Spinal cord (tissue), 10 donors: ENCODE results near the gene FSD1. TPM values are rescaled to one million over a fixed set of nuclear protein-coding genes. Genes with fewer than 3 reads are reported as not detected.

ENCODE experiments used
- DNase-seq, 6 donors: peaks; one replicate each; pipeline versions ENCODE4 v3.0.0 to v3.0.0-alpha.2; 2013 to 2015; ENCODE audit warnings: low spot score in 6 of 6, low read depth in 4 of 6
- H3K27ac ChIP-seq: one replicate; pipeline ENCODE4 v1.5.1; 2013; ENCODE audit warnings: low read depth, low read length, control low read depth
- H3K27me3 ChIP-seq: one replicate; pipeline ENCODE4 v1.6.1; 2013; ENCODE audit warnings: low read length; ENCODE audit not compliant: control insufficient read depth, insufficient read depth
- H3K36me3 ChIP-seq: one replicate; pipeline ENCODE4 v1.6.1; 2013; ENCODE audit warnings: low read length; ENCODE audit not compliant: control insufficient read depth, insufficient read depth
- H3K4me1 ChIP-seq: one replicate; pipeline ENCODE4 v1.6.1; 2013; ENCODE audit warnings: low read length; ENCODE audit not compliant: control insufficient read depth, insufficient read depth
- H3K4me3 ChIP-seq: one replicate; pipeline ENCODE4 v1.5.1; 2013; ENCODE audit warnings: low read depth, low read length, control low read depth
- H3K9me3 ChIP-seq: one replicate; pipeline ENCODE4 v1.6.1; 2013; ENCODE audit warnings: low read length; ENCODE audit not compliant: control insufficient read depth, insufficient read depth
- WGBS: methylation state at CpG from one replicate; pipeline ENCODE4 v1.1.5; 2013; ENCODE audit warnings: missing lambda C conversion rate; ENCODE audit not compliant: insufficient coverage; 5-methylcytosine and 5-hydroxymethylcytosine counted together
- polyA plus RNA-seq, 2 donors: library from polyadenylated mRNA; unstranded; fragments of 120-200 nt; gene quantifications; one replicate each; pipeline ENCODE4 v1.2.1, GENCODE V29; 2013; ENCODE audit not compliant: insufficient read length in 2 of 2
- total RNA-seq, 2 donors: library from RNA; depleted of rRNA in 1 of 2; stranded (reverse); fragments of 120-200 nt in 1 of 2; fragments of >200 nt in 1 of 2; gene quantifications; one replicate each; pipeline versions ENCODE4 v1.2.3 to v1.2.4, GENCODE V29; 2013 to 2014
- donor health status: healthy.

Gene FSD1
- total and polyA plus RNA-seq, 4 donors: 15.9 to 118 (median 70.8) TPM

- Histone ChIP-seq H3K9me3 (no peaks in the 10 kb centered on the region), H3K36me3 (peaks cover 72% of the 10 kb centered on the region), H3K4me1 (peaks cover 93% of the 10 kb centered on the region), H3K27me3 (no peaks in the 10 kb centered on the region), H3K27ac (peak overlapping the region; percentile 89), H3K4me3 (no peak overlapping the region)
- peak in 1 of 6 donors; percentile 32 for DNase-seq
- WGBS: 57% methylated on average over 25 of the region's 31 CpGs
Measured at GRCh38 chr19:4371247-4372164, 67.1 kb downstream of the FSD1 start.

GRCh38 chr19:4372165-4373012 lies 68.0 kb downstream of the FSD1 start:
- peak overlapping the region; percentile 89 for H3K27ac ChIP-seq
- H3K4me1 ChIP-seq: peaks cover 100% of the 10 kb centered on the region
- WGBS: 85% methylated on average over 19 of the region's 22 CpGs
- DNase-seq: peak in 1 of 6 donors; percentile 14
- peaks cover 72% of the 10 kb centered on the region for H3K36me3 ChIP-seq
- H3K27me3 ChIP-seq: no peaks in the 10 kb centered on the region
- no peaks in the 10 kb centered on the region for H3K9me3 ChIP-seq
- H3K4me3 ChIP-seq: no peak overlapping the region

- Histone ChIP-seq H3K36me3 (peaks cover 72% of the 10 kb centered on the region), H3K27ac (peak overlapping the region; percentile 89), H3K4me1 (peaks cover 100% of the 10 kb centered on the region), H3K4me3 (no peak overlapping the region), H3K27me3 (no peaks in the 10 kb centered on the region), H3K9me3 (no peaks in the 10 kb centered on the region)
- WGBS: 78% methylated on average over 4 of the region's 8 CpGs
- DNase-seq: no peak
Measured at GRCh38 chr19:4373013-4373367, 68.6 kb downstream of the FSD1 start.

Other genes with a start within 250 kb of the FSD1 start
- gene ZBTB7A, start 237.7 kb upstream of the FSD1 start, total RNA-seq: 1 to 10 TPM; 6.6 to 6.9 TPM
- gene ZBTB7A, start 237.7 kb upstream of the FSD1 start, polyA plus RNA-seq: 10 to 100 TPM; 12.7 to 14.6 TPM
- 100 to 1,000 TPM in 1 of 2 donors, 10 to 100 TPM in 1; 72.6 to 121 TPM for gene MAP2K2, start 180.5 kb upstream of the FSD1 start, total RNA-seq
- gene MAP2K2, start 180.5 kb upstream of the FSD1 start, polyA plus RNA-seq: 100 to 1,000 TPM; 183 to 188 TPM
- gene CREB3L3, start 151.0 kb upstream of the FSD1 start, total RNA-seq: not detected
- under 1 TPM; 0.44 to 0.48 TPM for gene CREB3L3, start 151.0 kb upstream of the FSD1 start, polyA plus RNA-seq
- gene SIRT6, start 122.0 kb upstream of the FSD1 start, total RNA-seq: 1 to 10 TPM; 8.1 to 9.1 TPM
- 10 to 100 TPM; 39.8 to 45.4 TPM for gene SIRT6, start 122.0 kb upstream of the FSD1 start, polyA plus RNA-seq
- 1 to 10 TPM; 2.8 to 3.1 TPM for gene ANKRD24, start 121.9 kb upstream of the FSD1 start, total RNA-seq
- 10 to 100 TPM; 10.4 to 13.7 TPM for gene ANKRD24, start 121.9 kb upstream of the FSD1 start, polyA plus RNA-seq
- gene EBI3, start 75.1 kb upstream of the FSD1 start, total RNA-seq: under 1 TPM; 0.69 to 0.77 TPM
- 1 to 10 TPM in 1 of 2 donors, under 1 TPM in 1; 0.89 to 1.6 TPM for gene EBI3, start 75.1 kb upstream of the FSD1 start, polyA plus RNA-seq
- gene YJU2, start 57.5 kb upstream of the FSD1 start, total RNA-seq: 10 to 100 TPM; 12.5 to 25.2 TPM
- gene YJU2, start 57.5 kb upstream of the FSD1 start, polyA plus RNA-seq: 10 to 100 TPM; 26.6 to 27.0 TPM
- 10 to 100 TPM in 1 of 2 donors, 1 to 10 TPM in 1; 6.7 to 10.4 TPM for gene SHD, start 25.3 kb upstream of the FSD1 start, total RNA-seq
- gene SHD, start 25.3 kb upstream of the FSD1 start, polyA plus RNA-seq: 10 to 100 TPM; 68.4 to 77.1 TPM
- under 1 TPM; 0.79 to 0.94 TPM for gene TMIGD2, start 2.2 kb upstream of the FSD1 start, total RNA-seq
- gene TMIGD2, start 2.2 kb upstream of the FSD1 start, polyA plus RNA-seq: 1 to 10 TPM; 1.1 to 1.6 TPM
- gene STAP2, start 34.2 kb downstream of the FSD1 start, total RNA-seq: 10 to 100 TPM in 1 of 2 donors, 1 to 10 TPM in 1; 3.2 to 21.9 TPM
- gene STAP2, start 34.2 kb downstream of the FSD1 start, polyA plus RNA-seq: 1 to 10 TPM; 5.2 to 8.5 TPM
- 10 to 100 TPM; 10.8 to 13.0 TPM for gene MPND, start 39.0 kb downstream of the FSD1 start, total RNA-seq
- 10 to 100 TPM; 42.6 to 47.4 TPM for gene MPND, start 39.0 kb downstream of the FSD1 start, polyA plus RNA-seq
- gene SH3GL1, start 95.9 kb downstream of the FSD1 start, total RNA-seq: 10 to 100 TPM; 14.3 to 44.1 TPM
- gene SH3GL1, start 95.9 kb downstream of the FSD1 start, polyA plus RNA-seq: 100 to 1,000 TPM; 104 to 105 TPM
- 1 to 10 TPM; 6.2 to 9.3 TPM for gene CHAF1A, start 98.0 kb downstream of the FSD1 start, total RNA-seq
- 10 to 100 TPM; 14.2 to 16.9 TPM for gene CHAF1A, start 98.0 kb downstream of the FSD1 start, polyA plus RNA-seq
- gene UBXN6, start 153.2 kb downstream of the FSD1 start, total RNA-seq: 10 to 100 TPM; 56.2 to 89.6 TPM
- 100 to 1,000 TPM; 124 to 139 TPM for gene UBXN6, start 153.2 kb downstream of the FSD1 start, polyA plus RNA-seq
- gene HDGFL2, start 167.7 kb downstream of the FSD1 start, total RNA-seq: 10 to 100 TPM; 23.5 to 45.3 TPM
- 10 to 100 TPM; 83.5 to 91.2 TPM for gene HDGFL2, start 167.7 kb downstream of the FSD1 start, polyA plus RNA-seq
- under 1 TPM; 0.30 to 0.50 TPM for gene PLIN4, start 213.9 kb downstream of the FSD1 start, total RNA-seq
- 1 to 10 TPM; 2.3 to 3.2 TPM for gene PLIN4, start 213.9 kb downstream of the FSD1 start, polyA plus RNA-seq
- gene PLIN5, start 230.6 kb downstream of the FSD1 start, total RNA-seq: 1 to 10 TPM; 2.8 to 4.0 TPM
- gene PLIN5, start 230.6 kb downstream of the FSD1 start, polyA plus RNA-seq: 10 to 100 TPM; 14.7 to 18.5 TPM
- 1 to 10 TPM in 1 of 2 donors, under 1 TPM in 1; 0.39 to 1.3 TPM for gene LRG1, start 235.4 kb downstream of the FSD1 start, total RNA-seq
- under 1 TPM; 0.36 to 0.54 TPM for gene LRG1, start 235.4 kb downstream of the FSD1 start, polyA plus RNA-seq